SU-DHL-6 (cell line): ENCODE measurements around the gene ORM2.
A peak's percentile ranks its signal among the peaks of the same experiment; 100 is the strongest.

Source experiments
- H2AFZ ChIP-seq: fragments of 200-600 bp; sonication (generic); 2 replicates; pipeline ENCODE4 v1.6.1; 2014; ENCODE audit warnings: low read depth, mild to moderate bottlenecking, moderate library complexity, mixed read lengths, antibody characterized with exemption, low read length; ENCODE audit not compliant: severe bottlenecking
- H3F3A ChIP-seq: fragments of 200-600 bp; shearing (Covaris generic); 2 replicates; pipeline ENCODE4 v1.6.0; 2016; ENCODE audit warnings: antibody characterized with exemption, mild to moderate bottlenecking; ENCODE audit not compliant: insufficient read depth
- H3K27ac ChIP-seq: fragments of 200-600 bp; sonication (generic); 2 replicates; pipeline ENCODE4 v1.5.1; 2016; ENCODE audit warnings: low read depth, mild to moderate bottlenecking, low read length, moderate library complexity, mixed read lengths
- H3K27me3 ChIP-seq: fragments of 200-600 bp; sonication (generic), shearing (Covaris generic); 2 replicates; pipeline ENCODE4 v1.6.0; 2014; ENCODE audit warnings: mild to moderate bottlenecking, low read length
- H3K36me3 ChIP-seq: fragments of 200-600 bp; sonication (generic); 2 replicates; pipeline ENCODE4 v1.6.1; 2014; ENCODE audit warnings: mild to moderate bottlenecking, low read length, mixed read lengths
- H3K4me2 ChIP-seq: fragments of 300-600, 200-600 bp; shearing (Covaris generic), sonication (generic); 2 replicates; pipeline ENCODE4 v1.6.0; 2014; ENCODE audit warnings: low read length, low read depth, mild to moderate bottlenecking; ENCODE audit not compliant: poor library complexity, severe bottlenecking
- H3K4me3 ChIP-seq: fragments of 200-600 bp; sonication (generic); 2 replicates; pipeline ENCODE4 v1.5.1; 2014; ENCODE audit warnings: antibody characterized with exemption, low read length, mild to moderate bottlenecking, mixed read lengths; ENCODE audit not compliant: insufficient read depth, poor library complexity, severe bottlenecking
- H3K79me2 ChIP-seq: fragments of 200-600 bp; sonication (generic); 2 replicates; pipeline ENCODE4 v1.6.1; 2014; ENCODE audit warnings: mild to moderate bottlenecking, low read length, moderate library complexity; ENCODE audit not compliant: insufficient read depth
- H3K9ac ChIP-seq: fragments of 200-600 bp; sonication (generic); 2 replicates; pipeline ENCODE4 v1.7.0; 2014; ENCODE audit warnings: mild to moderate bottlenecking, low read length
- H3K9me2 ChIP-seq: fragments of 200-600 bp; sonication (generic); replicated peaks from 2 replicates; pipeline ENCODE4 v1.6.1; 2014; ENCODE audit warnings: low read length; ENCODE audit not compliant: insufficient read depth
- H3K9me3 ChIP-seq: fragments of 200-600 bp; sonication (generic); 2 replicates; pipeline ENCODE4 v1.6.1; 2014; ENCODE audit warnings: low read length, mixed read lengths; ENCODE audit not compliant: insufficient read depth
- H4K20me1 ChIP-seq: fragments of 200-600 bp; sonication (generic); 2 replicates; pipeline ENCODE4 v1.6.1; 2014; ENCODE audit warnings: low read depth, mild to moderate bottlenecking, antibody characterized with exemption, low read length, moderate library complexity, mixed read lengths
- EZH2phosphoT487 ChIP-seq: fragments of 200-600 bp; sonication (generic), shearing (Covaris generic); conservative IDR thresholded peaks from 2 replicates; pipeline ENCODE4 v1.6.1; 2018; ENCODE audit warnings: mild to moderate bottlenecking, antibody characterized with exemption, low read length, moderate library complexity, mixed read lengths
- TF ChIP-seq, protein P1 (sequence below): fragments of 200-600 bp; sonication (generic); IDR thresholded peaks from one replicate; pipeline ENCODE4 v1.5.1; 2017; ENCODE audit warnings: antibody characterized with exemption, mild to moderate bottlenecking, low read length, moderate library complexity; ENCODE audit not compliant: insufficient read depth, poor library complexity, severe bottlenecking

Gene ORM2

DNA sequence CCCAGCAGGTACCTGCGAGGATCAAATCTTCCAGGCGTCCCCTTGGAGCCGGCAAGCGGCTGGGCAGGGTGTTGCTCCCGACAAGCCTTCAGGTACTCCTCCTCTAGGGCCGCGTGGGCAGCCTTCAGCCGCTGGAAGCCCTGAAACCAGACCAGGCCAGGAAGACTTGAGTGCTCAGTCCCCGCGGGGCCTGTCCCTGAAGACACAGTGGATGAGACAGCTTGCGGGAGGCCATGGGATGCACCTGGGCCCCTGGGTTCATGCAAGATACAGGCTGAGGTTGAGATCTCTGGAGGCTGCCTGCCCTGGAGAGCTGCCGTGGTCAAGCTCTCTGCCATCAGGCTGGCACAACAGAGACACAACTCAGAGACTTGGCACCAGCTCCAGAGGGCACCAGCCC, 32.7 kb downstream of the ORM2 start:
- TF ChIP-seq EZH2phosphoT487: no peak
- TF ChIP-seq, protein P1, sequence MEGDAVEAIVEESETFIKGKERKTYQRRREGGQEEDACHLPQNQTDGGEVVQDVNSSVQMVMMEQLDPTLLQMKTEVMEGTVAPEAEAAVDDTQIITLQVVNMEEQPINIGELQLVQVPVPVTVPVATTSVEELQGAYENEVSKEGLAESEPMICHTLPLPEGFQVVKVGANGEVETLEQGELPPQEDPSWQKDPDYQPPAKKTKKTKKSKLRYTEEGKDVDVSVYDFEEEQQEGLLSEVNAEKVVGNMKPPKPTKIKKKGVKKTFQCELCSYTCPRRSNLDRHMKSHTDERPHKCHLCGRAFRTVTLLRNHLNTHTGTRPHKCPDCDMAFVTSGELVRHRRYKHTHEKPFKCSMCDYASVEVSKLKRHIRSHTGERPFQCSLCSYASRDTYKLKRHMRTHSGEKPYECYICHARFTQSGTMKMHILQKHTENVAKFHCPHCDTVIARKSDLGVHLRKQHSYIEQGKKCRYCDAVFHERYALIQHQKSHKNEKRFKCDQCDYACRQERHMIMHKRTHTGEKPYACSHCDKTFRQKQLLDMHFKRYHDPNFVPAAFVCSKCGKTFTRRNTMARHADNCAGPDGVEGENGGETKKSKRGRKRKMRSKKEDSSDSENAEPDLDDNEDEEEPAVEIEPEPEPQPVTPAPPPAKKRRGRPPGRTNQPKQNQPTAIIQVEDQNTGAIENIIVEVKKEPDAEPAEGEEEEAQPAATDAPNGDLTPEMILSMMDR: no peak
- Histone ChIP-seq H3K9ac (no peak overlapping the region), H3K9me3 (no peaks in the 10 kb centered on the region), H3K9me2 (no peaks in the 10 kb centered on the region), H4K20me1 (no peaks in the 10 kb centered on the region), H2AFZ (no peak overlapping the region), H3K79me2 (no peaks in the 10 kb centered on the region), H3K27me3 (no peaks in the 10 kb centered on the region), H3K27ac (no peak overlapping the region), H3K4me3 (no peak overlapping the region), H3F3A (peaks cover 17% of the 10 kb centered on the region), H3K36me3 (peaks cover 38% of the 10 kb centered on the region), H3K4me2 (no peak overlapping the region)

- TF ChIP-seq EZH2phosphoT487: no peak
- TF ChIP-seq, protein P1: no peak
- peaks cover 22% of the 10 kb centered on the region for H3F3A ChIP-seq
- peaks cover 30% of the 10 kb centered on the region for H3K36me3 ChIP-seq
- no peak overlapping the region for H2AFZ ChIP-seq
- no peaks in the 10 kb centered on the region for H3K79me2 ChIP-seq
- no peaks in the 10 kb centered on the region for H4K20me1 ChIP-seq
- no peaks in the 10 kb centered on the region for H3K9me2 ChIP-seq
- no peak overlapping the region for H3K4me2 ChIP-seq
- no peaks in the 10 kb centered on the region for H3K27me3 ChIP-seq
- no peaks in the 10 kb centered on the region for H3K9me3 ChIP-seq
- no peak overlapping the region for H3K4me3 ChIP-seq
- H3K9ac ChIP-seq: no peak overlapping the region
- peak overlapping the region; percentile 98; the same call in 1 of the 2 replicates for H3K27ac ChIP-seq
Observed at GRCh38 chr9:114363424-114363823, 33.8 kb downstream of the ORM2 start.

DNA sequence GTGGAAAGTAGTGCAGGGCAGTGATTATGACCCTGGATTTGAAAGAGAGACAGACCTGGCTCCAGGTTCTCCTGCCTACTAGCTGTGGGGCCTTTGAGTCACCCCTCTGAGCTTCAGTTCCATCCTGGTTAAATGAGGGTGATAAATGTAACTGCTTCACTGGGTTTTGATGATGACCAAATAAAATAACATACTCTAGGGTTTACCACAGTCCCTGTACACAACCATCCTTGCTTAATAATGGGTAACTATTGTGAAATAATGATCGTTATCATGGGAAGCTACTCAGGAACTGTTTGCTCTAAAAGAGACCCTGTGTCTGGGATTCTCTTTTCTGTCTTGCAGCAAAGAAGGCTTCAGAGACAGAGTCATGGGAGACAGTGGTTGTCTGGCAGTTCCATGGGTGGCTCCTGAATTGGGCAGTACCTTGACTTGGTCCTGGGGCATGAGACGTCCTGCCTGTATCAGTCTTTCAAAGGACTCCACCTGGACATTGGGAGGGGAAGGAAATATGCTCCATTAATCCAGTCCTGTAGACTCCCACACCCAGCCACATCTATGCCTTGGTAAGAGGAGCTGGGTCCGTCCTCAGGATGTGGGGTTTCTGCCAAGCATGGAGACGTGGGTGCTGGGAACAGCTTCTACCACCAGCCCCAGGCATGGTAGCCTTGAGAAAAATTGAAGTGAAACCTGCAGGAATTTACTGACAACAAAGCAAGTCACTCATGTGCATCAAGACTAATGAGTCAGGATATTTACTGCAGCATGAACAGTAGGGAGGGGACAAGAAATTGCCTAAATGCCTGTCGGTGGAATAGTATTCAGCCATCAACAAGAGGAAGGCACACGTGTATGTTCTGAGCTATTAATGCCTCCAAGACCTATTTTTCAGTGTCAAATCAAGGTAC, 34.7 kb downstream of the ORM2 start:
- Histone ChIP-seq H3F3A (peaks cover 30% of the 10 kb centered on the region), H4K20me1 (no peaks in the 10 kb centered on the region), H3K4me3 (no peak overlapping the region), H3K9me3 (no peaks in the 10 kb centered on the region), H3K9me2 (no peaks in the 10 kb centered on the region), H3K79me2 (no peaks in the 10 kb centered on the region), H3K27me3 (no peaks in the 10 kb centered on the region), H3K27ac (peak overlapping the region; percentile 98), H3K9ac (no peak overlapping the region), H3K36me3 (peaks cover 28% of the 10 kb centered on the region), H2AFZ (no peak overlapping the region), H3K4me2 (peak overlapping the region; percentile 13)
- TF ChIP-seq, protein P1: no peak
- TF ChIP-seq EZH2phosphoT487: no peak
